Activated T-cell treated with anti-CD3 and anti-CD28 coated beads, Interleukin-2, amount 50 U/mL, for 24 hours (primary cell): ENCODE measurements around the gene GULP1.

Source experiments
- DNase-seq: peaks from one replicate; pipeline ENCODE4 v3.0.0-alpha.2; 2020
- H3K27ac Mint-ChIP-seq: 2 replicates; pipeline ENCODE4 v1.8.0; 2020; ENCODE audit warnings: mild to moderate bottlenecking, mixed read lengths
- H3K27me3 Mint-ChIP-seq: 2 replicates; pipeline ENCODE4 v1.8.0; 2020; ENCODE audit warnings: mixed read lengths
- H3K36me3 Mint-ChIP-seq: 2 replicates; pipeline ENCODE4 v1.8.0; 2020; ENCODE audit warnings: low read depth, mixed read lengths
- H3K4me1 Mint-ChIP-seq: 2 replicates; pipeline ENCODE4 v1.8.0; 2020; ENCODE audit warnings: low read depth, mixed read lengths
- H3K4me3 Mint-ChIP-seq: 2 replicates; pipeline ENCODE4 v1.8.0; 2020; ENCODE audit warnings: mild to moderate bottlenecking, moderate library complexity, mixed read lengths
- H3K9me3 Mint-ChIP-seq: 2 replicates; pipeline ENCODE4 v1.8.0; 2020; ENCODE audit warnings: mixed read lengths

Gene GULP1

GRCh38 chr2:188360485-188361263 lies 69.0 kb downstream of the GULP1 start:
- H3K27ac Mint-ChIP-seq, result no peak overlapping the region

GRCh38 chr2:188364033-188364630 lies 72.5 kb downstream of the GULP1 start:
- Mint-ChIP-seq H3K27me3 (no peaks in the 10 kb centered on the region), H3K4me1 (no peaks in the 10 kb centered on the region), H3K9me3 (no peaks in the 10 kb centered on the region), H3K27ac (no peak overlapping the region), H3K36me3 (no peaks in the 10 kb centered on the region), H3K4me3 (no peak overlapping the region)
- DNase-seq, result no peak

More at GRCh38 chr2:188360485-188361263, 69.0 kb downstream of the GULP1 start:
- no peaks in the 10 kb centered on the region for H3K9me3 Mint-ChIP-seq
- H3K36me3 Mint-ChIP-seq, result no peaks in the 10 kb centered on the region
- no peaks in the 10 kb centered on the region for H3K4me1 Mint-ChIP-seq
- no peak overlapping the region for H3K4me3 Mint-ChIP-seq
- H3K27me3 Mint-ChIP-seq, result no peaks in the 10 kb centered on the region
- DNase-seq, result no peak

GRCh38 chr2:188365058-188365641 lies 73.5 kb downstream of the GULP1 start:
- DNase-seq, result no peak
- no peaks in the 10 kb centered on the region for H3K27me3 Mint-ChIP-seq
- no peak overlapping the region for H3K27ac Mint-ChIP-seq
- no peak overlapping the region for H3K4me3 Mint-ChIP-seq
- H3K36me3 Mint-ChIP-seq, result no peaks in the 10 kb centered on the region
- no peaks in the 10 kb centered on the region for H3K9me3 Mint-ChIP-seq
- H3K4me1 Mint-ChIP-seq, result no peaks in the 10 kb centered on the region

GRCh38 chr2:188367164-188367563 lies 75.5 kb downstream of the GULP1 start:
- Mint-ChIP-seq H3K4me3 (no peak overlapping the region), H3K36me3 (no peaks in the 10 kb centered on the region), H3K4me1 (no peaks in the 10 kb centered on the region), H3K27me3 (no peaks in the 10 kb centered on the region), H3K27ac (no peak overlapping the region), H3K9me3 (no peaks in the 10 kb centered on the region)
- DNase-seq, result no peak

GRCh38 chr2:188369365-188369764 lies 77.7 kb downstream of the GULP1 start:
- H3K9me3 Mint-ChIP-seq, result no peaks in the 10 kb centered on the region
- DNase-seq, result no peak
- no peaks in the 10 kb centered on the region for H3K4me1 Mint-ChIP-seq
- H3K27ac Mint-ChIP-seq, result no peak overlapping the region
- H3K27me3 Mint-ChIP-seq, result no peaks in the 10 kb centered on the region
- no peak overlapping the region for H3K4me3 Mint-ChIP-seq
- H3K36me3 Mint-ChIP-seq, result no peaks in the 10 kb centered on the region

- Mint-ChIP-seq H3K9me3 (no peaks in the 10 kb centered on the region), H3K4me1 (no peaks in the 10 kb centered on the region), H3K36me3 (no peaks in the 10 kb centered on the region), H3K27me3 (no peaks in the 10 kb centered on the region), H3K4me3 (no peak overlapping the region), H3K27ac (no peak overlapping the region)
- no peak for DNase-seq
Measured at GRCh38 chr2:188378371-188378950, 86.8 kb downstream of the GULP1 start.

GRCh38 chr2:188379748-188380147 lies 88.1 kb downstream of the GULP1 start:
- no peak for DNase-seq
- no peaks in the 10 kb centered on the region for H3K4me1 Mint-ChIP-seq
- H3K4me3 Mint-ChIP-seq, result no peak overlapping the region
- H3K36me3 Mint-ChIP-seq, result no peaks in the 10 kb centered on the region
- H3K9me3 Mint-ChIP-seq, result peaks cover 4% of the 10 kb centered on the region
- no peak overlapping the region for H3K27ac Mint-ChIP-seq
- H3K27me3 Mint-ChIP-seq, result no peaks in the 10 kb centered on the region

GRCh38 chr2:188380280-188380679 lies 88.6 kb downstream of the GULP1 start:
- Mint-ChIP-seq H3K4me1 (no peaks in the 10 kb centered on the region), H3K36me3 (no peaks in the 10 kb centered on the region), H3K27me3 (no peaks in the 10 kb centered on the region), H3K9me3 (peaks cover 5% of the 10 kb centered on the region), H3K4me3 (no peak overlapping the region), H3K27ac (no peak overlapping the region)
- no peak for DNase-seq

- Mint-ChIP-seq H3K27ac (no peak overlapping the region), H3K4me1 (no peaks in the 10 kb centered on the region), H3K9me3 (peaks cover 12% of the 10 kb centered on the region), H3K4me3 (no peak overlapping the region), H3K36me3 (no peaks in the 10 kb centered on the region), H3K27me3 (no peaks in the 10 kb centered on the region)
- DNase-seq, result no peak
Measured at GRCh38 chr2:188381614-188382013, 89.9 kb downstream of the GULP1 start.

- H3K27me3 Mint-ChIP-seq, result no peaks in the 10 kb centered on the region
- no peak overlapping the region for H3K27ac Mint-ChIP-seq
- DNase-seq, result no peak
- no peaks in the 10 kb centered on the region for H3K36me3 Mint-ChIP-seq
- no peak overlapping the region for H3K4me3 Mint-ChIP-seq
- H3K9me3 Mint-ChIP-seq, result peaks cover 12% of the 10 kb centered on the region
- H3K4me1 Mint-ChIP-seq, result no peaks in the 10 kb centered on the region
Measured at GRCh38 chr2:188382107-188382506, 90.4 kb downstream of the GULP1 start.

- H3K4me1 Mint-ChIP-seq, result no peaks in the 10 kb centered on the region
- H3K9me3 Mint-ChIP-seq, result peaks cover 12% of the 10 kb centered on the region
- no peaks in the 10 kb centered on the region for H3K36me3 Mint-ChIP-seq
- H3K4me3 Mint-ChIP-seq, result no peak overlapping the region
- no peaks in the 10 kb centered on the region for H3K27me3 Mint-ChIP-seq
- H3K27ac Mint-ChIP-seq, result no peak overlapping the region
- no peak for DNase-seq
Measured at GRCh38 chr2:188383158-188383557, 91.5 kb downstream of the GULP1 start.

- Mint-ChIP-seq H3K4me1 (no peaks in the 10 kb centered on the region), H3K4me3 (no peak overlapping the region), H3K27me3 (no peaks in the 10 kb centered on the region), H3K36me3 (no peaks in the 10 kb centered on the region), H3K9me3 (peaks cover 12% of the 10 kb centered on the region), H3K27ac (no peak overlapping the region)
- no peak for DNase-seq
Measured at GRCh38 chr2:188385857-188386256, 94.2 kb downstream of the GULP1 start.

GRCh38 chr2:188388831-188389230 lies 97.2 kb downstream of the GULP1 start:
- DNase-seq, result no peak
- Mint-ChIP-seq H3K27ac (no peak overlapping the region), H3K27me3 (no peaks in the 10 kb centered on the region), H3K36me3 (no peaks in the 10 kb centered on the region), H3K9me3 (peaks cover 12% of the 10 kb centered on the region), H3K4me1 (no peaks in the 10 kb centered on the region), H3K4me3 (no peak overlapping the region)

- no peak overlapping the region for H3K27ac Mint-ChIP-seq
Measured at GRCh38 chr2:188391354-188391753, 99.7 kb downstream of the GULP1 start.

GRCh38 chr2:188394931-188395472 lies 103.3 kb downstream of the GULP1 start:
- no peaks in the 10 kb centered on the region for H3K27me3 Mint-ChIP-seq
- no peak overlapping the region for H3K4me3 Mint-ChIP-seq
- no peak overlapping the region for H3K27ac Mint-ChIP-seq
- no peaks in the 10 kb centered on the region for H3K9me3 Mint-ChIP-seq
- DNase-seq, result no peak
- no peaks in the 10 kb centered on the region for H3K4me1 Mint-ChIP-seq
- H3K36me3 Mint-ChIP-seq, result no peaks in the 10 kb centered on the region

More at GRCh38 chr2:188391354-188391753, 99.7 kb downstream of the GULP1 start:
- DNase-seq, result no peak
- H3K4me1 Mint-ChIP-seq, result no peaks in the 10 kb centered on the region
- H3K36me3 Mint-ChIP-seq, result no peaks in the 10 kb centered on the region
- no peaks in the 10 kb centered on the region for H3K9me3 Mint-ChIP-seq
- H3K4me3 Mint-ChIP-seq, result no peak overlapping the region
- H3K27me3 Mint-ChIP-seq, result no peaks in the 10 kb centered on the region
